Liver (tissue), 9 donors: Measurements from ENCODE around the gene SPAG9. TPM values are rescaled to one million over a fixed set of nuclear protein-coding genes. Genes with fewer than 3 reads are reported as not detected.

Experiments
- DNase-seq: peaks from one replicate; pipeline ENCODE4 v3.0.0-alpha.2; 2017; ENCODE audit warnings: low spot score
- H3K27ac ChIP-seq, 2 donors: one replicate each; pipeline ENCODE4 v1.7.0; 2013; ENCODE audit warnings: inconsistent platforms in 2 of 2, low read length in 2 of 2, control low read depth in 1 of 2, low read depth in 1 of 2, mild to moderate bottlenecking in 1 of 2
- H3K27me3 ChIP-seq, 4 donors: one replicate each; pipeline versions ENCODE4 v1.6.1 to v1.7.0; 2013; ENCODE audit warnings: low read length in 3 of 4, inconsistent platforms in 1 of 4, mild to moderate bottlenecking in 1 of 4, moderate library complexity in 1 of 4; ENCODE audit not compliant: control insufficient read depth in 4 of 4, insufficient read depth in 4 of 4
- H3K36me3 ChIP-seq, 4 donors: one replicate each; pipeline versions ENCODE4 v1.6.1 to v1.7.0; 2013; ENCODE audit warnings: low read length in 3 of 4, mild to moderate bottlenecking in 3 of 4, low read depth in 1 of 4, moderate library complexity in 1 of 4; ENCODE audit not compliant: control insufficient read depth in 4 of 4, insufficient read depth in 3 of 4
- H3K4me1 ChIP-seq, 4 donors: one replicate each; pipeline versions ENCODE4 v1.6.1 to v1.7.0; 2013; ENCODE audit warnings: low read length in 3 of 4, mild to moderate bottlenecking in 3 of 4, moderate library complexity in 1 of 4; ENCODE audit not compliant: control insufficient read depth in 4 of 4, insufficient read depth in 4 of 4
- H3K4me3 ChIP-seq, 3 donors: one replicate each; pipeline versions ENCODE4 v1.6.1 to v1.7.0; 2013; ENCODE audit warnings: low read length in 3 of 3, control low read depth in 1 of 3, low read depth in 1 of 3, mild to moderate bottlenecking in 1 of 3
- H3K9ac ChIP-seq, 2 donors: one replicate each; pipeline ENCODE4 v1.7.0; 2013; ENCODE audit warnings: low read length in 2 of 2, mild to moderate bottlenecking in 2 of 2, moderate library complexity in 2 of 2, control low read depth in 1 of 2, low read depth in 1 of 2
- H3K9me3 ChIP-seq, 4 donors: one replicate each; pipeline versions ENCODE4 v1.6.1 to v1.7.0; 2013; ENCODE audit warnings: low read length in 3 of 4; ENCODE audit not compliant: control insufficient read depth in 4 of 4
- ATF3 ChIP-seq: IDR thresholded peaks from 2 replicates; pipeline ENCODE4 v1.6.1; 2016; ENCODE audit warnings: antibody characterized with exemption
- EGR1 ChIP-seq, 2 donors: IDR thresholded peaks; 2 replicates each; pipeline ENCODE4 v1.6.1; 2016 to 2018; ENCODE audit warnings: antibody characterized with exemption in 2 of 2, low read depth in 2 of 2
- FOXA1 ChIP-seq: IDR thresholded peaks from 2 replicates; pipeline ENCODE4 v1.6.1; 2016; ENCODE audit warnings: antibody characterized with exemption
- GABPA ChIP-seq, 2 donors: IDR thresholded peaks in 1 of 2; conservative IDR thresholded peaks in 1 of 2; 2 replicates each; pipeline ENCODE4 v1.6.1; 2016; ENCODE audit warnings: antibody characterized with exemption in 2 of 2, mild to moderate bottlenecking in 1 of 2, moderate library complexity in 1 of 2
- HNF4A ChIP-seq, 2 donors: conservative IDR thresholded peaks; 2 replicates each; pipeline ENCODE4 v1.6.1; 2016; ENCODE audit warnings: antibody characterized with exemption in 2 of 2, mild to moderate bottlenecking in 2 of 2
- HNF4G ChIP-seq: IDR thresholded peaks from 2 replicates; pipeline ENCODE4 v1.6.1; 2016; ENCODE audit warnings: antibody characterized with exemption
- JUND ChIP-seq, 2 donors: IDR thresholded peaks; 2 replicates each; pipeline ENCODE4 v1.6.1; 2016; ENCODE audit warnings: antibody characterized with exemption in 2 of 2
- NR2F2 ChIP-seq: IDR thresholded peaks from 2 replicates; pipeline ENCODE4 v1.6.1; 2016; ENCODE audit warnings: antibody characterized with exemption
- RAD21 ChIP-seq, 2 donors: IDR thresholded peaks; 2 replicates each; pipeline ENCODE4 v1.6.1; 2016; ENCODE audit warnings: antibody characterized with exemption in 2 of 2, mild to moderate bottlenecking in 2 of 2
- REST ChIP-seq: IDR thresholded peaks from 2 replicates; pipeline ENCODE4 v1.6.1; 2016; ENCODE audit warnings: antibody characterized with exemption, mild to moderate bottlenecking
- RXRA ChIP-seq, 2 donors: IDR thresholded peaks; 2 replicates each; pipeline ENCODE4 v1.6.1; 2017 to 2018; ENCODE audit warnings: antibody characterized with exemption in 2 of 2, mild to moderate bottlenecking in 1 of 2
- SP1 ChIP-seq: IDR thresholded peaks from 2 replicates; pipeline ENCODE4 v1.6.1; 2018; ENCODE audit warnings: antibody characterized with exemption, mild to moderate bottlenecking
- TAF1 ChIP-seq: conservative IDR thresholded peaks from 2 replicates; pipeline ENCODE4 v1.6.1; 2016; ENCODE audit warnings: antibody characterized with exemption, mild to moderate bottlenecking
- YY1 ChIP-seq: IDR thresholded peaks from 2 replicates; pipeline ENCODE4 v1.6.1; 2016; ENCODE audit warnings: antibody characterized with exemption, mild to moderate bottlenecking
- WGBS: extraction: QIAGEN DNeasy Blood & Tissue Kit; methylation state at CpG from one replicate; pipeline ENCODE4 v1.1.7; 2013; 5-methylcytosine and 5-hydroxymethylcytosine counted together
- polyA plus RNA-seq, 2 donors: library from polyadenylated mRNA; stranded (reverse) in 1 of 2; unstranded in 1 of 2; fragments of 200-250 nt in 1 of 2; fragments of >200 nt in 1 of 2; fragmentation: Nextera tagmentation in 1 of 2; extraction: Ambion mirVana in 1 of 2; gene quantifications; one replicate each; pipeline versions ENCODE4 v1.2.1 to v1.2.3, GENCODE V29; 2013 to 2015
- total RNA-seq, 2 donors: library from RNA; depleted of rRNA; stranded (reverse); fragments of >200 nt; gene quantifications; one replicate each; pipeline ENCODE4 v1.2.3, GENCODE V29; 2014
- TF ChIP-seq, protein P1 (sequence below): IDR thresholded peaks from 2 replicates; pipeline ENCODE4 v1.6.1; 2016; ENCODE audit warnings: antibody characterized with exemption
- TF ChIP-seq, protein P2 (sequence below): IDR thresholded peaks from 2 replicates; pipeline ENCODE4 v1.6.1; 2016; ENCODE audit warnings: antibody characterized with exemption
- donor health status: healthy.
- donor health status: healthy.
- donor health status: healthy.
- donor health status: healthy.
- donor health status: healthy.

SPAG9 gene
- total and polyA plus RNA-seq, 4 donors = 12.0 to 94.0 (median 18.4) TPM

DNA sequence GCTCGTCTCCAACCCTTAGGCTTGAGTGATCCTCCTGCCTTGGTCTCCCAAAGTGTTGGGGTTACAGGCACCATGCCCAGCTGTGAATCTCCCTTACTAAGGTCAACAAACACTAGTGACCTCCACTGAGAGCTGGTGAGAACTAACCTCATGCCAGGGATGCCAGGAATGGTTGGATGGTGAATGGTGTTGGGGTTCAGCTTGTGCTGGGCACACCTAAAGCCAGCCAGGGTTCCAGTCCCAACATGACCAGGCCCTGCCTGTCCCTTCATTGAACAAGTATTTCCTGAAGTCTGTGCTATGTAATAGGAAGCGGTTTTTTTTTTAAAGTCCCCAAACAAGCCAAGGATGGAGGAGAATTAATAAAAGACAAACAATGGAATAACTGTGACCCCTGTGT, 198.6 kb downstream of the SPAG9 start:
- Histone ChIP-seq H3K36me3 (no peaks in the 10 kb centered on the region), H3K27ac (no peak overlapping the region), H3K4me1 (peaks cover 25 to 48% (median 35%) of the 10 kb centered on the region in 4 donors), H3K27me3 (no peaks in the 10 kb centered on the region), H3K4me3 (no peak overlapping the region), H3K9ac (no peak overlapping the region), H3K9me3 (no peaks in the 10 kb centered on the region)
- WGBS = 91% methylated on average over 2 of the region's 2 CpGs
- DNase-seq = no peak
- TF ChIP-seq NR2F2 (no peak), YY1 (no peak), HNF4G (no peak)
- TF ChIP-seq, protein P1, sequence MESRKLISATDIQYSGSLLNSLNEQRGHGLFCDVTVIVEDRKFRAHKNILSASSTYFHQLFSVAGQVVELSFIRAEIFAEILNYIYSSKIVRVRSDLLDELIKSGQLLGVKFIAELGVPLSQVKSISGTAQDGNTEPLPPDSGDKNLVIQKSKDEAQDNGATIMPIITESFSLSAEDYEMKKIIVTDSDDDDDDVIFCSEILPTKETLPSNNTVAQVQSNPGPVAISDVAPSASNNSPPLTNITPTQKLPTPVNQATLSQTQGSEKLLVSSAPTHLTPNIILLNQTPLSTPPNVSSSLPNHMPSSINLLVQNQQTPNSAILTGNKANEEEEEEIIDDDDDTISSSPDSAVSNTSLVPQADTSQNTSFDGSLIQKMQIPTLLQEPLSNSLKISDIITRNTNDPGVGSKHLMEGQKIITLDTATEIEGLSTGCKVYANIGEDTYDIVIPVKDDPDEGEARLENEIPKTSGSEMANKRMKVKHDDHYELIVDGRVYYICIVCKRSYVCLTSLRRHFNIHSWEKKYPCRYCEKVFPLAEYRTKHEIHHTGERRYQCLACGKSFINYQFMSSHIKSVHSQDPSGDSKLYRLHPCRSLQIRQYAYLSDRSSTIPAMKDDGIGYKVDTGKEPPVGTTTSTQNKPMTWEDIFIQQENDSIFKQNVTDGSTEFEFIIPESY = no peak

DNA sequence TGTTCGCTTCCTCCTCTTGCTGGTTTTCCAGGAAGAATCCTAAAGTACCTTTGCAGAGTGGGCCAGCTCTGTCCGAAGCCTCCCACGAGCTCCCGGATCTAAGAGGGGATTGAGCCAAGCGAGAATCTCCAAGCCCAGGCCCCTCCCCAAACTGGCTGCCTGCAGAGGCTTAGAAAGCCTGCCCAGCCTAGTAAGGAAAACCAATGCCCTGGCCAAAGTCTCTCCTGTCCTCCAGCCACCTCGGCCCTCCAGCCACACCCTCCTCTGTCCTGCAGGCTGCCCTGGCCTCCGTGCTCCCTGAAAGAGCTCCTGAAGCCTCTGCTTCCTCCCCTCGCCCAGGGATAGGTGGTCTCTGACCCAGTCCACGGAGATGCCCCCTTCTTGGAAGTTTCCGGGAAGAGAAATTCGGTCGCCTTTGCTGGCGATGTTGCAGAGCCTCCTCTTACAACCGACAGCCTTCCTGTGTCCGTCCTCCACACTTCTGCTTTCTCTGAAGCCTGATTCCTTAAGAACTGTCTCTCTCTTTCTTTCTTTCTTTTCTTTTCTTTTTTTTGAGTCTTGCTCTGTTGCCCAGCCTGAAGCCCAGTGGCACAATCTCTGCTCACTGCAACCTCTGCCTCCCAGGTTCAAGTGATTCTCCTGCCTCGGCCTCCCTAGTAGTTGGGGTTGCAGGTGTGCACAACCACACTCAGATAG, 199.6 kb downstream of the SPAG9 start:
- no peaks in the 10 kb centered on the region for H3K27me3 ChIP-seq
- 84% methylated on average over 16 of the region's 16 CpGs for WGBS
- TF ChIP-seq, protein P2, sequence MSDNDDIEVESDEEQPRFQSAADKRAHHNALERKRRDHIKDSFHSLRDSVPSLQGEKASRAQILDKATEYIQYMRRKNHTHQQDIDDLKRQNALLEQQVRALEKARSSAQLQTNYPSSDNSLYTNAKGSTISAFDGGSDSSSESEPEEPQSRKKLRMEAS = no peak
- TF ChIP-seq SP1 (no peak), YY1 (no peak), ATF3 (no peak), GABPA (IDR thresholded peaks at IDR 0.05 in 1 of 2, conservative IDR thresholded peaks at IDR 0.05 in 1 of 2) (no peak), EGR1 (IDR thresholded peaks at IDR 0.05; ENCODE audit: low read depth in 2 of 2) (no peak), RAD21 (IDR thresholded peaks at IDR 0.05) (no peak), FOXA1 (no peak), REST (no peak), RXRA (IDR thresholded peaks at IDR 0.05) (no peak), HNF4A (conservative IDR thresholded peaks at IDR 0.05) (no peak), JUND (IDR thresholded peaks at IDR 0.05) (no peak), NR2F2 (no peak), TAF1 (no peak)
- H3K9me3 ChIP-seq = no peaks in the 10 kb centered on the region
- H3K4me1 ChIP-seq = peaks cover 29 to 57% (median 37%) of the 10 kb centered on the region in 4 donors
- no peak overlapping the region for H3K4me3 ChIP-seq
- H3K9ac ChIP-seq = no peak overlapping the region
- DNase-seq = no peak
- no peaks in the 10 kb centered on the region for H3K36me3 ChIP-seq
- H3K27ac ChIP-seq = no peak overlapping the region
